ENCODE measurements around the gene NELL1. TPM values are rescaled to one million over a fixed set of nuclear protein-coding genes. Genes with fewer than 3 reads are reported as not detected.

Gene NELL1
- total RNA-seq, 6 experiments from 2014 or later = not detected

DNA sequence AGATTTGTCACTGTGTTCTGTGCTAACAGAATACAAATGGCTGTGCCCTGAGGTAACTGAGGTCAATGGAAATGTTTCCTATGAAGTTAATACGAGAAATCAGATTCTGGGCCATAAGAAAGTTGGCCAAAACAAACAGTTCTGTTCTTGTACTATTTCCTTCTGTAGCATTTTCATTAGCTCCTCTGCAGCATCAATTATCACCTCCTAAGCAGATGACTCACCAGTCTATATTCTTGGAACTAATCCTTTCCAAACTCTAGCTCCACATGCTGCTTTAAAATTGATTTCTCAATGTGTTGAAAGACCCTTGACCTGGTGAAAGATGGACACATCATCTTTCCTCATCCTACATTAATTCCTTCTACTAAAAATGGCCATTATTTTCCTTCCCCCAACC is 736.0 kb downstream of the NELL1 start:
- Histone ChIP-seq H3K27ac (no peak overlapping the region), H3K9me3 (no peaks in the 10 kb centered on the region), H3K4me1 (no peaks in the 10 kb centered on the region), H3K27me3 (no peaks in the 10 kb centered on the region), H3K4me3 (no peak overlapping the region), H3K36me3 (no peaks in the 10 kb centered on the region)
- TF ChIP-seq, protein P1, sequence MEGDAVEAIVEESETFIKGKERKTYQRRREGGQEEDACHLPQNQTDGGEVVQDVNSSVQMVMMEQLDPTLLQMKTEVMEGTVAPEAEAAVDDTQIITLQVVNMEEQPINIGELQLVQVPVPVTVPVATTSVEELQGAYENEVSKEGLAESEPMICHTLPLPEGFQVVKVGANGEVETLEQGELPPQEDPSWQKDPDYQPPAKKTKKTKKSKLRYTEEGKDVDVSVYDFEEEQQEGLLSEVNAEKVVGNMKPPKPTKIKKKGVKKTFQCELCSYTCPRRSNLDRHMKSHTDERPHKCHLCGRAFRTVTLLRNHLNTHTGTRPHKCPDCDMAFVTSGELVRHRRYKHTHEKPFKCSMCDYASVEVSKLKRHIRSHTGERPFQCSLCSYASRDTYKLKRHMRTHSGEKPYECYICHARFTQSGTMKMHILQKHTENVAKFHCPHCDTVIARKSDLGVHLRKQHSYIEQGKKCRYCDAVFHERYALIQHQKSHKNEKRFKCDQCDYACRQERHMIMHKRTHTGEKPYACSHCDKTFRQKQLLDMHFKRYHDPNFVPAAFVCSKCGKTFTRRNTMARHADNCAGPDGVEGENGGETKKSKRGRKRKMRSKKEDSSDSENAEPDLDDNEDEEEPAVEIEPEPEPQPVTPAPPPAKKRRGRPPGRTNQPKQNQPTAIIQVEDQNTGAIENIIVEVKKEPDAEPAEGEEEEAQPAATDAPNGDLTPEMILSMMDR (IDR thresholded peaks at IDR 0.05) = no peak
- no peak for TF ChIP-seq POLR2A (IDR thresholded peaks at IDR 0.05)
- intact Hi-C loops (cut with DNase I) = no loop called here
- DNase-seq (no peak), ATAC-seq (no peak)
- 6% methylated on average over 1 of the region's 1 CpG for WGBS (ENCODE audit: insufficient coverage, low coverage, low lambda C conversion rate, missing lambda C conversion rate)

DNA sequence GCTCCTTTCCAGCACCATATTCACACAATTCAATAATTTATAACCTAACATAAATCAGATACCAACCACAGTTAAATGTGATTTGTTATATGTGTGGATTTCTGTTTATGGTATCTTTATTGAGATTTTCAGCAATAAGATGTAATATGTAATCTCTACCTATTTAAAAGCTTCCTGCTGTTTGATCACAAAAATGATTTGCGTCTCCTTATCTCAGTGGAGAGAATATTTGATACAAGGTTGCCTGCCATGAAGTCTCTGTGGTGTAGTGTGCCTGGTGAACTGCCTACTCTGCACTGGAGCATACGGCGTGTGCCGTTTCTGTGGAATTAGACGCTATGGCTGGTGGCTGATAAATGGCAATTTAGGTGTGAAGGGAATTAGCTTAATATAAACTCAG is 741.1 kb downstream of the NELL1 start:
- Histone ChIP-seq H3K9me3 (no peaks in the 10 kb centered on the region), H3K27me3 (no peaks in the 10 kb centered on the region), H3K36me3 (no peaks in the 10 kb centered on the region), H3K27ac (no peak overlapping the region), H3K4me1 (no peaks in the 10 kb centered on the region), H3K4me3 (no peak overlapping the region)
- WGBS (ENCODE audit: insufficient coverage, low coverage, low lambda C conversion rate, missing lambda C conversion rate) = 71% methylated on average over 5 of the region's 5 CpGs
- intact Hi-C loops (cut with DNase I) = no loop called here
- TF ChIP-seq, protein P1 (IDR thresholded peaks at IDR 0.05) = no peak
- TF ChIP-seq POLR2A (IDR thresholded peaks at IDR 0.05) = no peak
- DNase-seq (no peak), ATAC-seq (no peak)

DNA sequence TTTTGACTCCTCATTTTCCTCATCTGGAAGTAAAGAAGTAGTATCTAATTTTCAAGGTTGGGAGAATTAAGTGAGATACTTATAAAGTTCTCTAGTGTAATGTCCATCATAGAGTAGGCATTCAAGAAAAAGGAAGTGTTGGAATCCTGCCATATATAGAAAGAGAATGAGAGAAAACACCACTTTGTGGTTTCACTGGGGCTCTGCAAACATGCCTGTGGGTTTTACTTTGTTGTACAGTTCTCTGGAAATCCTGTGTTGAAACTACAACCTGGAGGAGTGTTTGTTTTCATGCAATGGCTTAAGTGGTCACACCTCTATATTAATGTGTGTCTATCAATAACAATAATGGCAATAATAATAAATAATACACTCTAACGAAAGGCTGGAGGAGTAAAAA is 741.7 kb downstream of the NELL1 start:
- TF ChIP-seq POLR2A (IDR thresholded peaks at IDR 0.05) = no peak
- TF ChIP-seq, protein P1 (IDR thresholded peaks at IDR 0.05) = no peak
- no peaks in the 10 kb centered on the region for H3K4me1 ChIP-seq
- no peaks in the 10 kb centered on the region for H3K9me3 ChIP-seq
- no peak for ATAC-seq
- H3K27ac ChIP-seq = no peak overlapping the region
- no peaks in the 10 kb centered on the region for H3K27me3 ChIP-seq
- 0% methylated on average over 1 of the region's 1 CpG for WGBS (ENCODE audit: insufficient coverage, low coverage, low lambda C conversion rate, missing lambda C conversion rate)
- DNase-seq = no peak
- H3K4me3 ChIP-seq = no peak overlapping the region
- H3K36me3 ChIP-seq = no peaks in the 10 kb centered on the region
- intact Hi-C loops (cut with DNase I) = no loop called here

DNA sequence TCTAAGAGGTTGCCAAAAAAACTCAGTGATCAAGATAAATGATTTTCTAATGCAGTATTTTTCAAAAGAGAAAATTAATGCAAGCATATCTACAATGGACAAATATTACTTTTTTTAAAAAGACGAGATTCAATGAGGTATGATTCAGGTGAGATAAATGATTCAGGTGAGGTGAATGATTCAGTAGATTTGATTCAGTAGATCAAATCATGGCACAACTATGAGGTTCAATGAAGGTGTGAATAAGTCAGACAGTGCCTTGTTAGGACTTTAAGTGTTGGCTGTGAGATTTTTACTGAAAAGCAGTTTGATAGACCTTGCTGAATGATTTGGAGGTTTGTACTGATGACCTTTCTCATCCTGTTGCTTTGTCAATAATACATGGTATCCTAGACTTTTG is 742.2 kb downstream of the NELL1 start:
- Histone ChIP-seq H3K27me3 (no peaks in the 10 kb centered on the region), H3K9me3 (no peaks in the 10 kb centered on the region), H3K27ac (no peak overlapping the region), H3K36me3 (no peaks in the 10 kb centered on the region), H3K4me3 (no peak overlapping the region), H3K4me1 (no peaks in the 10 kb centered on the region)
- 28% methylated on average over 1 of the region's 1 CpG for WGBS (ENCODE audit: insufficient coverage, low coverage, low lambda C conversion rate, missing lambda C conversion rate)
- intact Hi-C loops (cut with DNase I) = no loop called here
- TF ChIP-seq POLR2A (IDR thresholded peaks at IDR 0.05) = no peak
- TF ChIP-seq, protein P1 (IDR thresholded peaks at IDR 0.05) = no peak
- ATAC-seq = no peak
- DNase-seq = no peak
